Psoas muscle (tissue), 8 donors: ENCODE data around the gene ACER2. TPM values are rescaled to one million over a fixed set of nuclear protein-coding genes. Genes with fewer than 3 reads are reported as not detected.

Experiments
- ATAC-seq, 4 donors: fragments of 200-7000 bp; cut with Tn5 transposase; one replicate each; pipeline ENCODE4 v1.9.1; 2020; ENCODE audit warnings: moderate library complexity in 3 of 4, mild to moderate bottlenecking in 2 of 4
- DNase-seq, 2 donors: peaks; one replicate each; pipeline ENCODE4 v3.0.0-alpha.2; 2020
- H3K27ac ChIP-seq: fragments of 200-600 bp; one replicate; pipeline ENCODE4 v1.8.0; 2022
- H3K27me3 ChIP-seq, 3 donors: fragments of 200-600 bp in 1 of 3; one replicate each; pipeline versions ENCODE4 v1.6.1 to v1.8.0; 2013 to 2022; ENCODE audit warnings: low read length in 2 of 3, mild to moderate bottlenecking in 2 of 3, moderate library complexity in 1 of 3; ENCODE audit not compliant: insufficient read depth in 3 of 3
- H3K36me3 ChIP-seq, 2 donors: fragments of 200-600 bp in 1 of 2; one replicate each; pipeline versions ENCODE4 v1.6.1 to v1.8.0; 2013 to 2022; ENCODE audit warnings: low read depth in 1 of 2, mild to moderate bottlenecking in 1 of 2, moderate library complexity in 1 of 2; ENCODE audit not compliant: insufficient read depth in 1 of 2
- H3K4me1 ChIP-seq: fragments of 200-600 bp; one replicate; pipeline ENCODE4 v1.8.0; 2022
- H3K4me3 ChIP-seq: fragments of 200-600 bp; one replicate; pipeline ENCODE4 v1.8.0; 2022; ENCODE audit warnings: mild to moderate bottlenecking
- H3K9me3 ChIP-seq: fragments of 200-600 bp; one replicate; pipeline ENCODE4 v1.8.0; 2022
- CTCF ChIP-seq: fragments of 200-600 bp; IDR thresholded peaks from one replicate; pipeline ENCODE4 v1.8.0; 2022; ENCODE audit warnings: antibody characterized with exemption
- WGBS, 3 donors: extraction: QIAGEN DNeasy Blood & Tissue Kit; methylation state at CpG; one replicate each; pipeline versions ENCODE4 v1.1.6 to v1.1.7; 2013; 5-methylcytosine and 5-hydroxymethylcytosine counted together
- intact Hi-C, 2 donors: fragments of 100-400 bp; cut with DNase I; formaldehyde crosslinking; loops; one replicate each; pipeline versions ENCODE4 v1.11.0 to v1.14.2; 2022
- polyA plus RNA-seq, 3 donors: library from polyadenylated mRNA; stranded (reverse); fragments of 200-250 nt; gene quantifications; one replicate each; pipeline ENCODE4 v1.2.3, GENCODE V29; 2013
- total RNA-seq, 4 donors: library from RNA; stranded (reverse); fragmentation: NEBNext Ultra II Directional in 2 of 4; extraction: Animal tissue kit (Norgen Biotek cat#: 25700) in 2 of 4; gene quantifications; one replicate each; pipeline versions ENCODE4 v1.2.1 to v1.2.4, GENCODE V29; 2021 to 2023
- donor health status: healthy with polysubstance abuse.
- donor health status: DM: no; HTN: no; CAD: no; lungs with moderate emphysema.
- donor health status: Bipolar disorder and iron deficiency.
- donor health status: healthy.
- donor health status: DM: yes; HTN: yes; CAD: no.
- donor health status: DM: no; HTN: no; CAD: no.
- donor health status: DM: no; HTN: no; CAD: no.
- donor health status: DM: yes; HTN: yes; CAD: no.

The ACER2 gene
- total and polyA plus RNA-seq, 7 donors, result 0.37 to 2.4 (median 1.4) TPM

DNA sequence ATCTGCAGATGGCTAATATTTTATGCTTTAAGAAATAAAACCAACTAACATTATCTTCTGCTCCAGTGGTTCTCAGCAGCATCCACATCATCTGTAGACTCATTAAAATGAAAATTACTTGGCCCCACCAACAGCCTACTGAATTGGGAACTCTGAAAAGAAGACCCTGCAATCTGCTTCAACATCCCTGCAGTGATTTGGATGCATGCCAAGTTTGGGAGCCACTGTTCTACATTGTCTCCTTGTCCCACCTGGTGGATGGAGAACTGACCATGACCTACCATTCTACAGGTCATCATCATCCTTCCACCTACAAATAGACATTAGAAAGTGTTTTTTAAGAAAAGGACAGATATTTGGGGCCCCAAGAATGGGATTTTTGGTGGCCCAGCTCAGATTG, 71.1 kb downstream of the ACER2 start:
- Histone ChIP-seq H3K27ac (no peak overlapping the region), H3K27me3 (peaks cover 0 to 12% (median 1%) of the 10 kb centered on the region in 3 donors), H3K4me1 (no peaks in the 10 kb centered on the region), H3K4me3 (no peak overlapping the region), H3K9me3 (no peaks in the 10 kb centered on the region), H3K36me3 (no peaks in the 10 kb centered on the region)
- DNase-seq (no peak), ATAC-seq (no peak)
- no peak for TF ChIP-seq CTCF
- intact Hi-C loops, result no loop called here

DNA sequence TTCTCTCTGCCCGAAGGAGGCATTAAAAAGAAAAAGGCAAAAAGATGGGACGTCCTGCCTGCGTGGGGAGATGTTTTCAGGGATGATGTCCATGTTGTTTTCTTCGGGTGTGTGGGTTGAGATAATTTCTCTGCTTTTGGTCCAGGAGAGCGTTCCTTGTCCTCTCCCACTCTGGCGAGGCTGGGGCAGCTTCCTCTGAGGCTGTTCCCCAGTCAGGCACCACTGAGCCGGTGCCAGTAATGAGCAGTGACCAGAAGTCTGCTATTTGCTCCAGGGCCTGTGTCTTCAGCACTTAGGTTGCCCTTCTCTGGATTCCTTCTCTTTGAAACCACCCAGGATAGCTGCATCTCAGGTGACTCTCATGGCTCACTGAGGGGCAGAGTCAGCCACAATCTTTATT, 71.5 kb downstream of the ACER2 start:
- H3K36me3 ChIP-seq, result no peaks in the 10 kb centered on the region
- ATAC-seq (no peak), DNase-seq (no peak)
- intact Hi-C loops, result no loop called here
- 70 to 80% (median 72%) methylated on average over 7 of the region's 7 CpGs for WGBS, 3 donors
- H3K4me3 ChIP-seq, result no peak overlapping the region
- H3K4me1 ChIP-seq, result no peaks in the 10 kb centered on the region
- H3K27ac ChIP-seq, result no peak overlapping the region
- TF ChIP-seq CTCF, result no peak
- peaks cover 0 to 12% (median 1%) of the 10 kb centered on the region in 3 donors for H3K27me3 ChIP-seq
- no peaks in the 10 kb centered on the region for H3K9me3 ChIP-seq

DNA sequence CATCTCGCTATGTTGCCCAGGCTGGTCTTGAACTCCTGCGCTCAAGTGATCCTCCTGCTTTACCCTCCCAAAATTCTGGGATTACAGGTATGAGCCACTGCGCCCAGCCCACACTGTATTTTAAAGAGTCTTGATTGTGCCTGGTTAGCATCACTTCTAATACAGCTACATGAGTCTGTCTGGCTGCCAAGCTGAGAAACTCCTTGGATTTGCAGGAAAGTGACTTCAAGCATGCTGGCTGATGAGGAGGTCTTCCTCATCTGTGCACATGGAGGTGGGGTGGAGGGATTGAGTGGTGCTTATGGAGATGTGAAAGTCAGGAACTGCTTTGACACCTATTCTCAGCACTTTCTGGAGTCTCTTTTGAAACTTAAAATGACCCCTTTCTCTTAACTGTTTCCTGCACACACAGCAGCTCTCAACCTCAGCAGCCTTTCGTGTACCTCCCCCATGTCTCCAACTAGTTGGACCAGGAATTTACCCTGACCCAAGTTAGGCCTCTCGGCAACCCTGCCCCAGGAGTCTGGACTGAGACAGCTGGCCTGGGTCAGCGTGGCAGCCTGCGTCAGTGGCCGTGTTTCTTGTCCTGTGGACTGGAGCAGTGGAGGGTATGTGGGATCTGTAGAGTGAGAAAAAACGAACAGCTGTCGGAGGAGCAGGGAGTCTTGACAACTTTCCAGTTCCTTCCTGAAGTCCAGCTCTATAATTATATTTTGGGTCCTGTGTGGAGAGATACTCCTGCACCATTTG, 72.5 kb downstream of the ACER2 start:
- Histone ChIP-seq H3K27me3 (peaks cover 0 to 12% (median 1%) of the 10 kb centered on the region in 3 donors), H3K4me3 (no peak overlapping the region), H3K4me1 (no peaks in the 10 kb centered on the region), H3K9me3 (no peaks in the 10 kb centered on the region), H3K27ac (no peak overlapping the region), H3K36me3 (no peaks in the 10 kb centered on the region)
- TF ChIP-seq CTCF, result no peak
- DNase-seq (no peak), ATAC-seq (no peak)
- 44 to 61% (median 48%) methylated on average over 10 of the region's 10 CpGs for WGBS, 3 donors
- intact Hi-C loops, result no loop called here

GRCh38 chr9:19481971-19482404, 73.2 kb downstream of the ACER2 start:
- Histone ChIP-seq H3K4me1 (no peaks in the 10 kb centered on the region), H3K9me3 (no peaks in the 10 kb centered on the region), H3K27ac (no peak overlapping the region), H3K4me3 (no peak overlapping the region), H3K36me3 (no peaks in the 10 kb centered on the region), H3K27me3 (peaks cover 0 to 12% (median 1%) of the 10 kb centered on the region in 3 donors)
- TF ChIP-seq CTCF, result no peak
- DNase-seq, result no peak
- intact Hi-C loops, result no loop called here
- no peak for ATAC-seq
- WGBS, 3 donors, result 33 to 41% (median 36%) methylated on average over 9 of the region's 9 CpGs

GRCh38 chr9:19484699-19485098, 75.9 kb downstream of the ACER2 start:
- H3K27me3 ChIP-seq, result peaks cover 0 to 12% (median 1%) of the 10 kb centered on the region in 3 donors
- WGBS, 3 donors, result 24 to 43% (median 30%) methylated on average over 1 of the region's 1 CpG
- no peak overlapping the region for H3K4me3 ChIP-seq
- no peaks in the 10 kb centered on the region for H3K9me3 ChIP-seq
- H3K36me3 ChIP-seq, result no peaks in the 10 kb centered on the region
- TF ChIP-seq CTCF, result no peak
- H3K4me1 ChIP-seq, result no peaks in the 10 kb centered on the region
- DNase-seq (no peak), ATAC-seq (no peak)
- intact Hi-C loops, result no loop called here
- no peak overlapping the region for H3K27ac ChIP-seq
